Dedifferentiated amniotic fluid mesenchymal stem cell (primary cell): ENCODE results near the gene RNF150.
"Not testable (repeated sequence)": the region's sequence is repeated elsewhere in the genome, so short reads cannot be mapped to it uniquely, and the experiment has no call there.

Experiments
- DNase-seq: peaks from one replicate; pipeline ENCODE4 v3.0.0-alpha.2; 2016; ENCODE audit errors: extremely low spot score

Gene RNF150

GRCh38 chr4:140826701-140827027, 306.6 kb downstream of the RNF150 start:
- no peak for DNase-seq

GRCh38 chr4:140820520-140820919, 312.7 kb downstream of the RNF150 start:
- DNase-seq = not testable (repeated sequence)

GRCh38 chr4:140819610-140820009, 313.7 kb downstream of the RNF150 start:
- no peak for DNase-seq

- no peak for DNase-seq
Observed at GRCh38 chr4:140818433-140818832, 314.8 kb downstream of the RNF150 start.

GRCh38 chr4:140816806-140817510, 316.3 kb downstream of the RNF150 start:
- DNase-seq = no peak

GRCh38 chr4:140813804-140814203, 319.5 kb downstream of the RNF150 start:
- DNase-seq = no peak

GRCh38 chr4:140812916-140813315, 320.4 kb downstream of the RNF150 start:
- no peak for DNase-seq

- DNase-seq = no peak
Observed at GRCh38 chr4:140811429-140811828, 321.8 kb downstream of the RNF150 start.

GRCh38 chr4:140810591-140811169, 322.6 kb downstream of the RNF150 start:
- not testable (repeated sequence) for DNase-seq
